ENCODE results near the gene CLDN5. TPM values are rescaled to one million over a fixed set of nuclear protein-coding genes. Genes with fewer than 3 reads are reported as not detected.

The CLDN5 gene
- total RNA-seq, 1 donor from 2014 or later = 0.16 TPM

DNA sequence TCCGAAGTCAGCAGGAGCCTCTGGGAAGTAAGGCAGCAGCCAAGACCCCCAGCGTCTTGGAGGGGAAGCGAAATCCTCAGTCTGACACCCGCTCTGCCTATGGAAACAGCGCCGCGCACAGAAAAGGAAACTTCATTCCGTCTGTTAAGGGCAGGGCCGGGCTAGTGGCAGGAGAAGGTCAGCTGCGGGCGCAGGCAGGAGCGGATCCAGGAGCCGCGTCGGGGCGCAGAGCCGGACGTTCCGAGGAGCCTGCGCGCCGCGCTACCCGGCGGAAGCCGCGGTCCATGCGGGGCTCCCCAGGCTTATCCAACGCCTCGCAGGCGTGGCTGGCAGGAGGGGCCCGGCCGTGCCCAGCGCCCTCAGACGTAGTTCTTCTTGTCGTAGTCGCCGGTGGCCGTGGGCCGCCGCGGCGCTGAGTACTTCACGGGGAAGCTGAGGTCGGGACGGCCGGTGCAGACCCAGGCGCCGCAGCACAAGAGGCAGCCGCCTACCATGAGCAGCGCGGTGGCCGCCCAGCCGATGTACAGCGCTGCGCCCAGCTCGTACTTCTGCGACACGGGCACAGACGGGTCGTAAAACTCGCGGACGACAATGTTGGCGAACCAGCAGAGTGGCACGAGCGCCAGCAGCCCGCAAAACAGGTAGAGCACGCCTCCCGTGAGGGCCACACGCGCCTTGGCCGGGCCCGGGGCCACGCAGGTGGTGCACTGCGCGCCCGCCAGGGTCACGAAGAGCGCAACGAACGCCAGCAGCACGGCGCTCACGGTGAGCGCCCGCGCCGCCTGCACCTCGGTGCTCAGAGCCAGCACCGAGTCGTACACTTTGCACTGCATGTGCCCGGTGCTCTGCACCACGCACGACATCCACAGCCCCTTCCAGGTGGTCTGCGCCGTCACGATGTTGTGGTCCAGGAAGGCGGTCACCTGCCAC is 705 bp downstream of the CLDN5 start:
- intact Hi-C loops (cut with micrococcal nuclease) = loop anchor here (2.0 kb wide), 1 partner anchor 53 kb away; no protein-coding TSS in a partner anchor

DNA sequence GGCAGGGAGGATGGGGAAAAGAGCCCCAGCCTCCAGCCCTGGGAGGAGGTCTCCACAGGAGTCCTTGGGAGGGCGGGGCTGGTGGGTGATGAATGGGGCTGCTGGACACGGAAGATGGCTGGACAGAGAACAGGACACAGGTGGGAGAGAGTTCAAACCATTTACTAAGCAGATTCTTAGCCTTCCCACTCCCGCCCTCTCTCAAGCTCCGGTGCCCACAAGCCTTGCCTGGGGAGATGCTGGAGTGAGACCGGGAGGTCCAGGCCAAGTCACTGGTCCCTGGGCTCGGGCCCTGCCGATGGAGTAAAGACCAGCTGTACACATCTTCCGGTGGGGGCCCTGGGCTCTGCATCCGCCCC is 1.4 kb downstream of the CLDN5 start:
- intact Hi-C loops (cut with micrococcal nuclease) = loop anchor here (2.0 kb wide), 1 partner anchor 54 kb away; no protein-coding TSS in a partner anchor

DNA sequence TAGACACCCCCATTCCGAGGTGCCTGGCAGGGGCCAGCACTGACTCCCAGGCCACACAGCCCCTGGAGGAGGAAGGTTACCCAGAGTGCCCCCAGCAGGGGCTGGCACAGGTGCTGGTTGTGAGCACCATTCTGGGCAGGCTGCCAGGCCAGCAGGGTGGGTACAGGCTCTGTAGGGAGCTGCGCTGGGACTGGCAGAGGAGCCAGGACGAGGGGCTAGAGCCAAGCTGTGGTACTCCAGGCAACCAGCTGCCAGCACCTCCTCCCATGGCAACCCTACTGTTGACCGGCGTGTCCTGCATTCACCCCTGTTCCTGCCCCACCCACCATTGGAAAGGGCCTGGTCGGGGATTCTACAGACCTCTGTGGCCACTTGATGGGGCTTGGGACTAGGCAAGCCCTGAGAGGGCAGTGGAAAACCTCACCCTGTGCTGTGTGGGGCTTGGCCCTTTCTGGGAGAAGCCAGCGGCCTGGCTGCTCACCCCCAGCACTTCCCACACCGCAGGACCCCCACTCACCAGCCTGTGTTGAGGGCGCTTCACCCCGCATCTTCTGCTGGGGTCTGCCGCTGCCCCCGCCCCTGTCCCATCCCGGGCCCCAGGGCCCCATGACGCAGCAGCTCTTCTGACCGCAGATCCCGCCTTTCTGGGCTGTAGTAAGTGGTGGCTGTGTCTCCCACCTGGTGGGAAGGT is 1.9 kb downstream of the CLDN5 start:
- intact Hi-C loops (cut with micrococcal nuclease) = loop anchor here (2.0 kb wide), 1 partner anchor 54 kb away; no protein-coding TSS in a partner anchor

DNA sequence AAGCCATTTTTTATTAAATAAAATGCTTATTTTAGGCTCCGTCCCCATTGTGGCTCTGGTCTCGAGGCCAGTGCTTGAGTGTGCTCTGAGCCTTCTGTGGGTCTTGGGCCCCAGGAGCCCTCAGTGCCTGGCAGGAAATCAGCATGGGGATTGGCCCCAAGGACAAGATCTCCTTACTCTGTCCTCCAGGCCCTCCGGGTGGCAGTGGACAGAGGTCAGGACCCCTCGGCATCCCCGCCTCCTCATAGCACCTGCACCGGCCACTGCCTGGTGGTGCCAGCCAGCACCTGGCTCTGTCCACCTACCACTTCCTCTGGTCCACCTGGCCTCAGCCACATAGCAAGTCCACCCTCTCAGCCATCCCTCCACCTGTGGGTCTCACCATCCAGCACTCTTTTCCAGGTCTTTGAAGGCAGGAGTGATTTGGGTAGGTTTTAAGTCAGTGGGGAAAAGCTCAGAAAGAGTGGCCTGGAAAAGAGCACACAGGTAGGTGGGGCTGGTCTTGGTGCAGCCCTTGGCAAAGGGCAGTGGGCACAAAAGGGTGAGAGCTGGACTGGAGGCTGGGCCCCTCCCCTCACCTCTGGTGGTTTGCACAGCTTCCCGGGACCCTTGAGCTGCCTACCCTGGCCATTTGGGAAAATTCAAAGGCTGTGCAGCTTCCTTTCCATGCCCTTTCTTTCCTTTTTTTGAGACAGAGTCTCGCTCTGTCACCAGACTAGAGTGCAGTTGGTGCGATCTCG is 3.5 kb downstream of the CLDN5 start:
- intact Hi-C loops (cut with micrococcal nuclease) = no loop called here

DNA sequence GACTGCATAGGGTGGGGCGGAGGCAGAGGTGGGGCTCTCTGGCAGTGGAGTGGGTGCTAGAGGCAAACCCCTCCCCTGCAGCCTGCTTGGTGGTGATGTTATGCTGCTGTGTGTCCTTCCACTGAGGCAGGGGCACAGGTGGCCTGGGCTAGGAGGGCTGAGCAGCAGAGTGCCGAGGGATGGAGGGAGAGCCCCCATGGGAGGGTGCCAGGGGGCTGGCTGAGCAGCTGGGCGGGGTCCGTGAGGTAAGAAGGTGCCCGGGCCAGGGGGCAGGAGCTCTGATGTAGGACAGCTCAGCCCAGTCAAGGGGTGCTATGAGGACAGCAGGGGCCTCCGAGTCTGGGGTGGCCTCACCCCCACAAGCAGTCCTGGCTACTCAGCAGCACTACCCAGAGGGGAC is 4.2 kb downstream of the CLDN5 start:
- intact Hi-C loops (cut with micrococcal nuclease) = no loop called here

DNA sequence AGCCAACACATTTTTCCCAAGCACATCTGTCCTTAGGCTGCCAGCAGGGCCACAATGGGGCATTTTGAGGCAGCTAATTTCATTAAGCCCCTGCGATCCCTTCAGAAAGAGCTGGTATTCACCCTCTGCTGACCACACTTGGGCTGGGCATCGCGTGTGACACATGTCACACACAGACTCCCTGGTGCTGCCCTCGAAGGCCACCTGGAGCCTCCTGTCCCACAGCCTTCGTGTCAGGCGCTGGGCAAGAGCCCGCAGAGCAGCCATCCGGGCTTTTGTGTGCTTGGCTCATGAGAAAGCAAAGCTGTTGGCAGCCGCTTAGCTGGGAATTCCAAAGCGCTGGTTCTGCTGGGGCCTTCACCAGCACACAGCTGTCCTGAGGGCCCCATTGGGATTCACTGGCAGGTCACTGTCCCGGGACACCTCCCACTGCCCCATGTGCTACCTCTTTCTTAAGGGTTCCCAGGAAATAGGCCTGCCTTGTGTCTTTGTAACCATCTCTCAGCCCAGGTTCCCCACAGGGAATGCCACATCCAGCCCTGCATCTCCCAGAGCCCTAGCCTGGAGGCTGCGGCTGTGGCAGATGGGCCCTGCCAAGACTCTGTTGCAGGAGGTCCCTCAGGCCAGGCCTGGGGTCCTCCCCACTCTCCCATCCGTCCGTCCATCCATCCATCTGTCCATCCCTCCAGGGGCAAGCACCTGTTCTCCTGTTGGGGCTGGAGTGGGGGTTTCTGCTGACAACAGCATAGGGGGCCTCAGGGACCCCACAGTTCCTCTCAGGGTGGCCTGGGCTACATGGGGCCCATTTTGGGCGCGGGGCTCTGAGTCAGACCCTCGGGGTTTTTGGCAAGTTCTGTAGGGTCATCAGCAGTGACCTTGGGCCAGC is 4.9 kb downstream of the CLDN5 start:
- intact Hi-C loops (cut with micrococcal nuclease) = no loop called here

DNA sequence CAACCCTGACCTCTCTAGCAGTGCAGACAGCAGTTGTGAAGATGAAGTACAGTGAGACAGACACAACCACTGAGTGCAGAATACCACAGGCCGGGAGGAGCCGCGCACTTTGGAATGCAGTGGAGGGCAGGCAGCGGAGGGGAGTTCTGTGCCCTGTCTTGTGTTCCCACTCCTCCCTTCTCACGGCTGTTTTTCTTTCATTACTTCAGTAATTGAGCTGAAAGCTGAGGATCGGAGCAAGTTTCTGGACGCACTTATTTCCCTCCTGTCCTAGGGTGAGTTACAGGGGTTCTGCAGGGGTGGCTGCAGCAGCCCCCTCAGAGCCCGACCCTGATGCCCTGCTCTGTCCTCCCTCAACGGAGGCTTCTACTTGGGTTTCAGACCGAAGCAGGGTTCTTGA is 5.6 kb downstream of the CLDN5 start:
- intact Hi-C loops (cut with micrococcal nuclease) = no loop called here

DNA sequence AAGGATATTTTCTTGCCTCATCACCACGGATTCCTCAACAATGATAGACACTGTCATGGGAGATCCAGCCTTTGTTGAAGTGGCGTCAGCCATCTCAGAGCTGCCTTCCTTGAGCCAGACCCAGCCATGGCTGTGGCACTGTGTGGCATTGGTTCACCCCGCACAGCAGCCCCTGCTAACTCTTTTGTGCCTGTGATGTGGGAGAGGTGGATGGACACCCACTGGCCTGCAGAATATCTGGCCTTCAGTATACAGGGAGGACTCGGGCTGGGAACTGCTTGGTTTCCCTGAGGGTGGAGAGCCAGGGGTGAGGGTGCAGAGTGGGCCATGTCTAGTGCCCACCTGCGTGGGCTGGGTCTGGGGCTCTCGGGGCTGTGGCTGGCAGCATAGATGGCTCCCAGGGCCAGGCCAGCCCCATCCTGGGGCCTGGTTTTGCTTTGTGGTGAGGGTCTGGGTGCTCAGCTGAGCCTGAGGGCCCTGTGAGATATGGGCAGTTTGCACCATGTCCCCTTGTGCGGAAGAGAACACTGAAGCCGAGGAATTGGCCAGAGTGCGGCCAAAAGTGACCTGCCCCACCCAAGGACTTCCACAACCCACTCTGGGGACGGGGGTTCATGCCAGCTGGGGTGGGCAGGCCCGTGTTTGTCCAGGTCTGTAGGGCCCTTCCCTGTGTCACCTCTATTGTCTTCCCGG is 6.1 kb downstream of the CLDN5 start:
- intact Hi-C loops (cut with micrococcal nuclease) = no loop called here

DNA sequence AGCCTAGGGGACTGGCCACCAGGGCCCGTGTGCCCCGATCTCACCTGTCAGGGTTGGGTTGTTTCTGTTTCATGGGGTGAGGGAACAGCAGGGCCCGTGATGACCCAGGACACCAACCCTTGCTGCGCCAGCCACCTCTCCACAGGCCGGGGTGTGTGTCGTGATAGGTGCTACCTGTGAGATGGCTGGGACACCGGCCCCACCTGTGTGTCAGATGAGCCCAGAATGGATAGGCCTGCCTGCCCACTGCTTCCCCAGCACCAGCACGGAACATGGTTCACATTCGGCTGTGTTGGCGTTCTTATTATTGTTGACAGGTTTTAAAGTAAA is 7.1 kb downstream of the CLDN5 start:
- intact Hi-C loops (cut with micrococcal nuclease) = no loop called here

DNA sequence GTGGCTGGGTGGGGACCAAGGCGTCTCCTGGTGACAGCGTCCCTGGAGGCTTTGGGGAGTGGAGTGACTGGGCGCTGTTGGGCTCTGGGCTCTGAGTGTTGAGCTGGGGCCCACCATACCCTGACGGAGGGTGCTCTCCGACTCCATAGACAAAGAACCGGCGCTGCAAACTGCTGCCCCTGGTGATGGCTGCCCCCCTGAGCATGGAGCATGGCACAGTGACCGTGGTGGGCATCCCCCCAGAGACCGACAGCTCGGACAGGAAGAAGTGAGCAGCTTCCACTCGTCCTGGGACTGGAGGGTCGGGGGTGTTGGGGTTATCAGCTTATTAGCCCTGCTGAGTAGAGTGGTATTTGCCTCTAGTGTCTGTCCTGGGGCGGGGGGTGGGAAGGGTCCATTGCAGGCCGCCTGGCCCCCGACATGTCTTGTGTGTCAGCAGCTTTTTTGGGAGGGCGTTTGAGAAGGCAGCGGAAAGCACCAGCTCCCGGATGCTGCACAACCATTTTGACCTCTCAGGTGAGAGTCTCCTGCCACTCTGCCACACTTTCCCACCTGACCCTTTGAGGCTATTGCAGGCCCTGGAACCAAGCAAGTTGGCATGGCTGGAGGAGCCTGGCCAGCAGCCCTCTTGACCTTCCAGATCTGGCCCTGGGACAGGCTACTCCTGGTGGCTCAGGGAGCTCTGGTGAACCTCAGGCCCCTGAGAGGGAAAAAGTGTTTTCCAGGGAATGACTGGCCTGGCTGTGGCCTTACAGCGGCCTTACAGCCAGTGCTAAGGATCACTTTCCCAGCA is 7.6 kb downstream of the CLDN5 start:
- intact Hi-C loops (cut with micrococcal nuclease) = no loop called here

DNA sequence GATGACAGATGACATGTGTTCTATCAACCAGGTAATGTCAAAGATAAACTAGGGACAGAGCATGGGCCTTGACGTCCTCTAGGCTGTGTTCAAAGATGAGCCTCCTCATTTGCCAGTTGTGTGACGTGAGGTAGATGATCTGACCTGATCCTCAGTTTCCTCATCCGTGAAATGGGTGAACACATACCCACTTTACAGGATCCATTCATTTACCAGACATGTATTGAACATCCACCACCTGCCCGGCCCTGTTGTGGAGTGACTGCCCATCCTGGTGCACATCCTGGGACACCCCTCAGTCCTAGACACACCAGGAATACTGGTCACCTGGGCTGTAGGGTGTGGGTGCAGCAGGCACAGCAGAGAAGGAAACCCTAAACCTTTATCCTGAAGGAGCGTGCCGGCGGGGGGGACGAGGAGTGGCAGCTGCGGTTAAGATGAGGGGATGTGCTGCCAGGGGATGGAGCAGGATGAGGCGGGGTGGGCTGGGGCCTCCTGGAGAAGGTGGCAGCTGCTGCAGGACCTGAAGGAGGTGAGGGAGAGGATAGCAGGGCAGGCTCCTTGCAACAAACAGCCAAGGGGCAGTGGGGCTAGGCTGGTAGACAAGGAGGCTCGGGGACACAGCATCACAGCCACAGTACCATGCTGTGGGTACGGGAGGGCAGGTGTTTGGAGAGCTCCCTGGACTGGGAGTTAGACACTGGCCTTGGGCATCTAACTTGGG is 8.4 kb downstream of the CLDN5 start:
- intact Hi-C loops (cut with micrococcal nuclease) = no loop called here

DNA sequence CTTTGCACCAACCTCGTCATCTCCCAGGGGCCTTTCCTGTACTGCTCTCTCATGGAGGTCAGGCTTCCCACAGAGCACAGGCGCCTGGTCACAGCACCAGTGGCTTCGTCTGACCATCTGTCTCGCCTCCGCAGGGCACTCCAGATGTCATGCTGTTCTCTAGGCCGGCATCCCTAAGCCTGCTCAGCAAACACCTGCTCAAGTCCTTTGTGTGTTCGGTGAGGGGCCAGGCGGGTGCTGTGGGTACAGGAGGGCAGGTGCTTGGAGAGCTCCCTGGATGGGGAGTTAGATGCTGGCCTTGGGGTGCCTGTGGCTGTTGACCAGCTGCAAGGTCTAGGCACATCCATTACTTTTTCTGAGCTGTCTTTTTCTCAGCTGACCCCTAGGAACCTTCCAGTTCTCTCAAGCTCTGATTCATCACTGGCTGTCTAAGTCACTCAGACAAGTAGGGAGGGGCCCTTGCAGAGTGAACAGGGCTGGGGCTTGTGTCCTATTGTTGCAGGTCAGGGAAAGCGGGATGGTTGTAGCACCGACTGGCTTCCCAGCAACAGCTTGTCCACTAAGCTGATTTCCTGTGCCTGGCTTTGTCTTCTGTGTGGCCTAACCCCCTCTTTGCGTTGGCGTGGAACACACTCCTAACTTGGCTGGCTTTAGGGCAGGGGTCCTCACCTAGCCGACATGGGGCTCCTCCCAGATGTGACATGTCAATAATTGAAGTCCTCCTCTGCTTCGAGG is 9.2 kb downstream of the CLDN5 start:
- intact Hi-C loops (cut with micrococcal nuclease) = no loop called here

DNA sequence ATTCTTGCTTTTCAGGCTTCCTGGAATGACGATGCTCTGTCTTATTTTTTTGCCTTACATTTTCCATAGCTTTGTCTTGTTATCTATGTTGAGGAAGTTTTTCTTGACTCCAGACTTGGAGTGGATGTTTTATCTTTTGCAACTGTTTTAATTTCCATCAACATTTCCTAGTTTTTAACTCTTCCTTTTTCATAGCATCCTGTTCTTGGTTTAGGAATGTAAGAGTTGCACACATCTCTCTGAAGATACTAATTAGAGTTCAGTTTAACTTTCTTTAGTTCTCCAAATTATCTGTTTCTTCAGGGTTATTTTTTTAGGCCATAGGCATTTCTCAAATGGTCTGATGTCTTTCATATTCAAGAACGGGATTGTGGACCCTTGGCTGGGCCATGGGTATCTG is 10.4 kb downstream of the CLDN5 start:
- intact Hi-C loops (cut with micrococcal nuclease) = no loop called here

DNA sequence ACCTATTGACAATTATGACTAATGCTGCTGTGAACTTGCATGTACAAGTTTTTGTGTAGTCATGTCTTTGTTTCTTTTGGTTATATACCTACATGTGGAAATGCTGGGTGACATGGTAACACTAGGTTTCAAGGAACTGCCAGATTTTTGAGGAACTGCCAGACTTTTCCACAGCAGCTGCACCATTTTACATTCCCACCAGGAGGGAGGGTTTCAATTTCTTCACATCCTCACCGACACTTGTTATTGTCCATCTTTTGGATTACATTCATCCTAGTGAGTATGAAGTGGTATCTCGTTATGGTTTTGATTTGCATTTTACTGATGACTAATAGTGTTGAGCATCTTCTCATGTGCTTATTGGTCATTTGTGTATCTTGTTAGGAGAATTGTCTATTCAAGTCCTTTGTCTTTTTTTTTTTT is 13.3 kb downstream of the CLDN5 start:
- intact Hi-C loops (cut with micrococcal nuclease) = no loop called here

DNA sequence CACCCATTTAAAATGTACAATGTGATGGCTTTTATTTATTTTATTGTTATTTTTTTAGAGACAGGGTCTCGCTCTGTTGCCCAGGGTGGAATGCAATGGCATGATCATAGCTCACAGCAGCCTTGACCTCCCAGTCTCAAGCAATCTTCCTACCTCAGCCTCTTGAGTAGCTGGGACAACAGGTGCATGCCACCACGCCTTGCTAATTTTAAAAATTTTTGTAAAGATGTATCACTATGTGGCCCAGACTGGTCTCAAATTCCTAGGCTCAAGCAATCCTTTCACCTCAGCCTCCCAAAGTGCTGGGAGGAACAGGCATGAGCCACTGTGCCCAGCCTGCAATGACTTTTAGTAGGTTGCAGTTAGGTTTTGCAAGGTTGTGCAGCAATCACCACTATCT is 14.3 kb downstream of the CLDN5 start:
- intact Hi-C loops (cut with micrococcal nuclease) = no loop called here

DNA sequence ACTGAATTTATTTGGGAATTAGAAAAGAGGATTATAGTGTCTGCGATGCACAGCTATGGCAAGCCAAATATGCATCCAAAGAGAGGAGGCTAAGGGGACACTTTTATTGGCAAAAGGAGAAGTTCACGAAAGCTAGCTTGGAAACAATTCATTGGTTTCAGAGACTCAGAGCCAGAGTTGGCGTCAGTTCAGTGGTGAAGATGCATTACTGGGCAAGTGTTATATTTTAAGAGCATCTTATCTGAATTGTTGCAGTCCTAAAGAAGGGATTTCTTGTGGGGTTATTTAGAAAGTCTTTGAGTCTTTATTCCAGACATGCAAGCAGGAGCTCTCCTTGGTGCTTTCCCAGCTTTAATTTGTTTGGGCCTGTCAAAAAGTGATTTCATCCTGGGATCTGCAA is 15.0 kb downstream of the CLDN5 start:
- intact Hi-C loops (cut with micrococcal nuclease) = no loop called here

DNA sequence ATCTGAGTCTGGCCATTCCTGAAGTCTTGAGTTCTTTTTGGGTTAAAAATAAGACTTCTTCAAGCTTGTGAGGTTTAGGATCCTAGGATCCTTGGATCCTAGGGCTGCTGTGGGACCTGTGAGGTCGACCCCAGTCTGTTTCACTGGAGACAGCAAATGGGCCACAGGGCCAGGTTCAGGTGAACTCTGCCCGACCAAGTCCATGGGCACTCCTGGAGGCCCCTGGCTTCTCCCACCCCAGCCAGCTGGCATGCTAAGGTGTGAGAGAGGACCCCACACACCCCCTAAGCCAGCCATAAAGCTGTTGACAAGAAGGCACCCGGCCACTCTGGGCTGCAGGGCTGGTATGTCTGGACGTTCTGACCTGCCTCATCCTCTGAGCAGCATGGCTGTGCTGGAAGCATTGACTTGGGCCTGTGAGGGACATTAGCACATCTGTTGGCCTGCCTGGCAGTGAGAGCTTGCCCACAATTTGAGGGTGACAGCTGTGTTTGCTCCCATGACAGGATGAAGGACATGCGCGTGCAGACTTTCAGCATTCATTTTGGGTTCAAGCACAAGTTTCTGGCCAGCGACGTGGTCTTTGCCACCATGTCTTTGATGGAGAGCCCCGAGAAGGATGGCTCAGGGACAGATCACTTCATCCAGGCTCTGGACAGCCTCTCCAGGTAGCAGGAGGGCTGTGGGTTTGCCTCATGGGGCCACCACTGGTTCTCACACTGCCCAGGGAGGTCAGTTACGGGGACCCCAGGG is 16.0 kb downstream of the CLDN5 start:
- intact Hi-C loops (cut with micrococcal nuclease) = no loop called here

DNA sequence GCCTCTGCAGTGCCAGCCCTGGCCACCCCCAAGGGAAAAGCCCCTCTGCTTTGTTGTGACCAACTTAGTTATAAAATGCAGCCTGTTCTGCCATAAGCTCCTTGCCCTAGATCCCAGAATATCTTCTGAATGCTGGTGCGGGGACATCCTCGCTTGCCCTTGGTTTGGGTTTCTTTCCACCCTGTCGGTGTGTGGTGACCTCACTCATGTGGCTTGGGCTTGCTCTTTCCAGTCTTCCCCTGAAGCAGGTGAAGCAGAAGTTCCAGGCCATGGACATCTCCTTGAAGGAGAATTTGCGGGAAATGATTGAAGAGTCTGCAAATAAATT is 16.7 kb downstream of the CLDN5 start:
- intact Hi-C loops (cut with micrococcal nuclease) = no loop called here

Measured in T-helper 2 cell treated with Interferon-gamma antibody and Interleukin-4, amounts not matched to agents 100 ng/mL and 5 ng/mL, for 36 hours (primary cell).